ENCODE results near the gene KLHL2.

DNA sequence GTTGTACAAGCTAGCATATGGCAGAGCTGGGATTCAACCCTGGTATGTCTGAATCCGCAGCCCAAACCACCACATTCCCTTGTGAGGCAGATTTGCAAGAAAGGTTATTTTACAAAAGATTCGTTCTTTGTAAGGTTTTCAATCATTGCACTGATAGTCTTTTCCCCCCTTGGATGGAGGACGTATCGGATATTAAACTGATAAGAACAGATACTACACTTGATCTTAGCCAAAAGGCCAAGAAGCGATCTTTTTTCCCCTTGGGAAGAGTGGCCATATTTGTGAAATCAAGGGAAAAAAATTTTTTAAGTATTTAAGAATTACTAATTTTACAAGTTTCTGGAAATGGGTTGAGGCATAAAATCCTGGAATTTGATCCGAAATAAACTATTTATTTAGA lies 85.7 kb downstream of the KLHL2 start:
- TF ChIP-seq, protein P1, sequence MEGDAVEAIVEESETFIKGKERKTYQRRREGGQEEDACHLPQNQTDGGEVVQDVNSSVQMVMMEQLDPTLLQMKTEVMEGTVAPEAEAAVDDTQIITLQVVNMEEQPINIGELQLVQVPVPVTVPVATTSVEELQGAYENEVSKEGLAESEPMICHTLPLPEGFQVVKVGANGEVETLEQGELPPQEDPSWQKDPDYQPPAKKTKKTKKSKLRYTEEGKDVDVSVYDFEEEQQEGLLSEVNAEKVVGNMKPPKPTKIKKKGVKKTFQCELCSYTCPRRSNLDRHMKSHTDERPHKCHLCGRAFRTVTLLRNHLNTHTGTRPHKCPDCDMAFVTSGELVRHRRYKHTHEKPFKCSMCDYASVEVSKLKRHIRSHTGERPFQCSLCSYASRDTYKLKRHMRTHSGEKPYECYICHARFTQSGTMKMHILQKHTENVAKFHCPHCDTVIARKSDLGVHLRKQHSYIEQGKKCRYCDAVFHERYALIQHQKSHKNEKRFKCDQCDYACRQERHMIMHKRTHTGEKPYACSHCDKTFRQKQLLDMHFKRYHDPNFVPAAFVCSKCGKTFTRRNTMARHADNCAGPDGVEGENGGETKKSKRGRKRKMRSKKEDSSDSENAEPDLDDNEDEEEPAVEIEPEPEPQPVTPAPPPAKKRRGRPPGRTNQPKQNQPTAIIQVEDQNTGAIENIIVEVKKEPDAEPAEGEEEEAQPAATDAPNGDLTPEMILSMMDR (conservative IDR thresholded peaks at IDR 0.05): no peak
- TF ChIP-seq EZH2 (IDR thresholded peaks at IDR 0.05; ENCODE audit: low read depth): no peak

Data from PC-9 (cell line).